Activated CD8-positive, alpha-beta memory T cell treated with anti-CD3 and anti-CD28 coated beads for 48 hours (primary cell): ENCODE data around the gene WIPI1.
A peak's percentile ranks its signal among the peaks of the same experiment; 100 is the strongest.

Source experiments
- DNase-seq, 3 experiments: peaks; one replicate each; pipeline ENCODE4 v3.0.0-alpha.2; 2020; ENCODE audit warnings: low read depth in 2 of 3, low spot score in 2 of 3

WIPI1 gene

GRCh38 chr17:68461122-68461539 is 3.8 kb upstream of the WIPI1 start:
- DNase-seq, result no peak

- DNase-seq, result no peak
Measured at GRCh38 chr17:68460715-68461114, 3.4 kb upstream of the WIPI1 start.

- no peak for DNase-seq
Measured at GRCh38 chr17:68460146-68460545, 2.9 kb upstream of the WIPI1 start.

GRCh38 chr17:68459037-68459639 is 1.8 kb upstream of the WIPI1 start:
- DNase-seq, result no peak

- no peak for DNase-seq
Measured at GRCh38 chr17:68458260-68459036, 1.2 kb upstream of the WIPI1 start.

GRCh38 chr17:68457539-68458259 is 403 bp upstream of the WIPI1 start:
- DNase-seq, result peak; percentile 87 to 99 (median 91)

- no peak for DNase-seq
Measured at GRCh38 chr17:68456339-68457167, 743 bp downstream of the WIPI1 start.

- no peak for DNase-seq
Measured at GRCh38 chr17:68455901-68456338, 1.4 kb downstream of the WIPI1 start.

- DNase-seq, result no peak
Measured at GRCh38 chr17:68453991-68454665, 3.2 kb downstream of the WIPI1 start.

GRCh38 chr17:68452724-68453290 is 4.5 kb downstream of the WIPI1 start:
- no peak for DNase-seq

GRCh38 chr17:68451670-68452354 is 5.5 kb downstream of the WIPI1 start:
- no peak for DNase-seq

GRCh38 chr17:68450801-68451200 is 6.5 kb downstream of the WIPI1 start:
- no peak for DNase-seq

GRCh38 chr17:68450391-68450790 is 6.9 kb downstream of the WIPI1 start:
- DNase-seq, result no peak

- no peak for DNase-seq
Measured at GRCh38 chr17:68449021-68449739, 8.1 kb downstream of the WIPI1 start.

GRCh38 chr17:68446626-68447041 is 10.7 kb downstream of the WIPI1 start:
- DNase-seq, result no peak

GRCh38 chr17:68445671-68446070 is 11.6 kb downstream of the WIPI1 start:
- no peak for DNase-seq

GRCh38 chr17:68443972-68444464 is 13.3 kb downstream of the WIPI1 start:
- DNase-seq, result no peak

GRCh38 chr17:68441070-68441770 is 16.1 kb downstream of the WIPI1 start:
- DNase-seq, result no peak
